Stimulated activated naive CD8-positive, alpha-beta T cell treated with anti-CD3 and anti-CD28 coated beads, Interleukin-15, amount 100 ng/mL, for 72 hours (primary cell): Measurements from ENCODE around the gene ACSL4.
"Not testable (repeated sequence)": the region's sequence is repeated elsewhere in the genome, so short reads cannot be mapped to it uniquely, and the experiment has no call there.

ENCODE experiments used
- ATAC-seq: fragments of 150-1000 bp; cut with Tn5 transposase; 2 replicates; pipeline ENCODE4 v1.10.0; 2021; ENCODE audit warnings: mild to moderate bottlenecking, moderate library complexity
- DNase-seq, 2 donors: peaks; one replicate each; pipeline ENCODE4 v3.0.0; 2021 to 2022
- H3K27ac Mint-ChIP-seq, 2 donors: one replicate each; pipeline ENCODE4 v1.8.0; 2022; ENCODE audit warnings: mild to moderate bottlenecking in 2 of 2, mixed read lengths in 2 of 2, moderate library complexity in 2 of 2
- H3K27me3 Mint-ChIP-seq: one replicate; pipeline ENCODE4 v1.8.0; 2022; ENCODE audit warnings: mixed read lengths
- H3K4me1 Mint-ChIP-seq: one replicate; pipeline ENCODE4 v1.8.0; 2022; ENCODE audit warnings: mild to moderate bottlenecking, mixed read lengths
- H3K4me3 Mint-ChIP-seq, 2 donors: one replicate each; pipeline ENCODE4 v1.8.0; 2022; ENCODE audit warnings: mild to moderate bottlenecking in 2 of 2, mixed read lengths in 2 of 2, moderate library complexity in 1 of 2
- H3K9me3 Mint-ChIP-seq, 2 donors: one replicate each; pipeline ENCODE4 v1.8.0; 2022; ENCODE audit warnings: mixed read lengths in 2 of 2

Gene ACSL4

DNA sequence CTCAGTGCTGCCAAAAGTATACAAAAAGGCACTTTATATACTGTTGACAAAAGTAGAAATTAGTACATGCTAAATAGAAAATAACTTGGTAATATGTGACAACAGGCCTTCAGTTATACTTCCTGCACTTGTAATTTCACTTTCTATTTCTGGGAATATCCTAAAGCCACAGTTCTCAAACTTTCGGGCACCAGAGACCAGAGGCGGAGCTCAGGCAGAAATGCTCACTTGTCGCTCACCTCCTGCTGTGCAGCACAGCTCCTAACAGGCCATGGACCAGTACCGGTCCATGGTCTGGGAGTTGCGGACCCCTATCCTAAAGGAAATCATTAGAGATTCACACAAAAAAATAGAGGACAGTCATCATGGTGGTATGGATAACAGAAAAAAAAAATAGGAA lies 25.7 kb downstream of the ACSL4 start:
- no peak overlapping the region for H3K27ac Mint-ChIP-seq
- ATAC-seq: no peak
- H3K9me3 Mint-ChIP-seq: no peaks in the 10 kb centered on the region
- H3K4me3 Mint-ChIP-seq: peak overlapping the region in 1 of 2 donors; percentile 39
- peaks cover 53% of the 10 kb centered on the region for H3K4me1 Mint-ChIP-seq
- no peaks in the 10 kb centered on the region for H3K27me3 Mint-ChIP-seq
- DNase-seq: no peak

DNA sequence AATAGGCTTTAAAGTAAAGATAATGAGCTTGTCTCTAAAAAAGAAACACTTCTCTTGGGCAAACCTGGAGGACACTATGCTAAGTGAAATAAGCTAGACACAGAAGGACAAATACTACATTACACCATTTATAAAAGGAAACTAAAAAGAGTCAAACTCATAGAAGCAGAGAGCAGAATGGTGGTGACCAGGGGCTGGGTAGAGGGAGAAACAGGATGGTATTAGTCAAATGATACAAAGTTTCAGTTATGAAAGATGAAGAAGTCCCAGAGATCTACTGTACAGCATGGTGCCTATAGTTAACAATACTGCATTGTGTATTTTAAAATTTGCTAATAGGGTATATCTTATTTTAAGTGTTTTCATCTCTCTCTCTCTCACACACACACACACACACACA lies 28.5 kb downstream of the ACSL4 start:
- H3K4me3 Mint-ChIP-seq: peak overlapping the region in 1 of 2 donors; percentile 66
- H3K27me3 Mint-ChIP-seq: no peaks in the 10 kb centered on the region
- ATAC-seq (peak; percentile 91), DNase-seq (peak in 1 of 2 donors; percentile 29)
- H3K4me1 Mint-ChIP-seq: peaks cover 36% of the 10 kb centered on the region
- no peak overlapping the region for H3K27ac Mint-ChIP-seq
- no peaks in the 10 kb centered on the region for H3K9me3 Mint-ChIP-seq

GRCh38 chrX:109697855-109698254 lies 35.2 kb downstream of the ACSL4 start:
- Mint-ChIP-seq H3K4me1 (peaks cover 14% of the 10 kb centered on the region), H3K4me3 (no peak overlapping the region), H3K9me3 (no peaks in the 10 kb centered on the region), H3K27me3 (no peaks in the 10 kb centered on the region), H3K27ac (no peak overlapping the region)
- ATAC-seq (no peak), DNase-seq (no peak)

GRCh38 chrX:109696146-109696740 lies 36.8 kb downstream of the ACSL4 start:
- H3K4me3 Mint-ChIP-seq: no peak overlapping the region
- no peaks in the 10 kb centered on the region for H3K9me3 Mint-ChIP-seq
- ATAC-seq (no peak), DNase-seq (no peak)
- H3K4me1 Mint-ChIP-seq: peaks cover 14% of the 10 kb centered on the region
- H3K27me3 Mint-ChIP-seq: no peaks in the 10 kb centered on the region
- peak overlapping the region in 1 of 2 donors; percentile 33 for H3K27ac Mint-ChIP-seq

- DNase-seq (no peak), ATAC-seq (no peak)
- H3K27me3 Mint-ChIP-seq: no peaks in the 10 kb centered on the region
- H3K4me3 Mint-ChIP-seq: no peak overlapping the region
- peaks cover 14% of the 10 kb centered on the region for H3K4me1 Mint-ChIP-seq
- no peaks in the 10 kb centered on the region for H3K9me3 Mint-ChIP-seq
- no peak overlapping the region for H3K27ac Mint-ChIP-seq
Measured at GRCh38 chrX:109695637-109696036, 37.4 kb downstream of the ACSL4 start.

DNA sequence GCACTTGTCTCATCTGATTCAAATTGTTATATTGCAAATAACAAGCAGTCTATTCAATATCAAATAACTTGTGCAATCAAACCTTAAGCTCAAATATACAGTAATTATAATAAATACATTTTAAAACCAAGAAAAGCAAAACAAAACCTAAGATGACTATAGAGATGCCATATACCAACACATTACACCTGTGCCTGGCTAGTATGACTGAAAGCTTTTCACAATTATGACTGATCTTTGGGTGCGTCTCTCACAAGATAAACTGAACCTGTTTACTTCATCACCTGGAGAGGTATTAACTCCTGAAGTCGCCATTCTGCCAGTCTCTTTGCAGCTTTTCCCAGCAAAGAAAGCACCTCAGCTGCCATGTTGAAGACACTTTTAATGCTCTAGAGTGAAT lies 41.3 kb downstream of the ACSL4 start:
- H3K4me3 Mint-ChIP-seq: no peak overlapping the region
- DNase-seq: no peak
- no peak overlapping the region for H3K27ac Mint-ChIP-seq
- no peaks in the 10 kb centered on the region for H3K27me3 Mint-ChIP-seq
- H3K9me3 Mint-ChIP-seq: no peaks in the 10 kb centered on the region
- no peak for ATAC-seq
- peaks cover 3% of the 10 kb centered on the region for H3K4me1 Mint-ChIP-seq

DNA sequence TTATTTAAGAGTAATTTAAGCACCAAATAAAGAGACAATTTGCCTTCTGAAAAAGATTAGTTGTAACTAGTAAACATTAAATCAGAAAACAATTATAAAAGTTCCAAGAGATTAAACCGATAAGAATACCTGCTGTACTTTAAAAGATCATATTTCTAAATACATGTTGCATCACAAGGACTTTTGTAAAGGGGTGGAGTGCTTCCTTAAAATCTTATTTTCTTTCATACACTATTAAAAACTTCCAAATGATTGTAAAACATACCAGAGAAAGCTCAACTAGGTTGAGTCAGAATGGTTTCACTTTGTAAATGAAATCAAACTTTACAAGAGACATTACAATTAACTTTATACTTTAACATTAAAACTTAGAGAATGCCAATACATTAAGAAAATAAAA lies 41.8 kb downstream of the ACSL4 start:
- H3K27me3 Mint-ChIP-seq: no peaks in the 10 kb centered on the region
- H3K4me1 Mint-ChIP-seq: peaks cover under 1% of the 10 kb centered on the region
- no peaks in the 10 kb centered on the region for H3K9me3 Mint-ChIP-seq
- DNase-seq: no peak
- H3K27ac Mint-ChIP-seq: no peak overlapping the region
- no peak overlapping the region for H3K4me3 Mint-ChIP-seq
- no peak for ATAC-seq

- Mint-ChIP-seq H3K4me3 (no peak overlapping the region), H3K27me3 (no peaks in the 10 kb centered on the region), H3K4me1 (peaks cover 20% of the 10 kb centered on the region), H3K9me3 (no peaks in the 10 kb centered on the region), H3K27ac (no peak overlapping the region)
- ATAC-seq (no peak), DNase-seq (no peak)
Measured at GRCh38 chrX:109687903-109688302, 45.2 kb downstream of the ACSL4 start.

DNA sequence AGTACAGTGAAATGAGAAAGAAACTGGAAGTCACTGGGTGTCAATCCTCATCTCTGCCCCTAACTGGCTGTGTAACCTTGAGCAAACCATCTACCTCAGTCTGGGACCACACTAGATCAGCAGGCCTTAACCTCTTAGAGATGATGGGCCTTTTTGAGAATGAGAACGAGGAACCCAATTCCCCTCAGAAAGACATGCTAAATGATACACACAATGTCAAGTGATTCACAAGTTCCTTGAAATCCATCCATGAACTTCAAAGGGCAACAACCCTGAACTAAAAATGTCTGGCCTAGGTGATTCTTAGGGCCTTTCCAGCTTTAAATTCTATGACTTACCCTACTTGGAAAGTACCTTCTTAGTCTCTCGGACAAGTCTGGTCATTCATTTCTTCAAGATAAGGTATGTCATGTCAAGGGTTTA lies 47.4 kb downstream of the ACSL4 start:
- peak overlapping the region in 1 of 2 donors; percentile 14 for H3K4me3 Mint-ChIP-seq
- H3K27ac Mint-ChIP-seq: peak overlapping the region; percentile 62 to 63
- H3K27me3 Mint-ChIP-seq: no peaks in the 10 kb centered on the region
- no peaks in the 10 kb centered on the region for H3K9me3 Mint-ChIP-seq
- DNase-seq (peak in 1 of 2 donors; percentile 29), ATAC-seq (peak; percentile 98)
- H3K4me1 Mint-ChIP-seq: peaks cover 20% of the 10 kb centered on the region

- Mint-ChIP-seq H3K9me3 (no peaks in the 10 kb centered on the region), H3K4me1 (peaks cover 20% of the 10 kb centered on the region), H3K4me3 (no peak overlapping the region), H3K27me3 (no peaks in the 10 kb centered on the region), H3K27ac (no peak overlapping the region)
- DNase-seq: no peak
- ATAC-seq: no peak
Measured at GRCh38 chrX:109684136-109684535, 48.9 kb downstream of the ACSL4 start.

DNA sequence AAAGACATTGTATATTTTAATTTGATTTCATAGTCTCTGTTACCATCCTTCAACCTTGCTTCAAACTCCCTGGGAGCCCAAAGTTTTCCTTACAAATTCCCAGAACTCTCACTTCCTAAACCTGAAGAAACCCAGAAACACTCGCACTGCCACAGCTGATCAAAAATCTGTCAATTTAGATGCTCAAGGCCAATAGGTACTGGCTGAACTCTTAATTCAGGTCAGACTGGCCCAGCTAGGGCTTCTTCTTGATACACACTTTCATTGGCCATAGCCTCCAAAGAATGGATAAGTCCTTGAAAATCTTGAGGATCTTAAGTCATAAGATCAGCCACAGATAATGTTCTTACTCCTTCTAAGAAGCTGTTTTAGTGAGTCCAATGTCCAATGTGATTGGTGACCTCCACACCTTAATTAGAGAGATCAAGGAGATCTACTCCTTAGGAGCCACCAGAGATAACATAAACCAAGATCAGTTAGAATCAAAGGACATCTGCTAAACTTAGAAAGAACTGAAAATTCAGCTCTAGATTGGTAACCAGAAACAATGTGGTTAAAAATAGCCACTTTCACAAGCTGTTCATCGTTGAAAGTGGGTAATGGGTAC lies 51.5 kb downstream of the ACSL4 start:
- Mint-ChIP-seq H3K27me3 (no peaks in the 10 kb centered on the region), H3K27ac (peak overlapping the region in 1 of 2 donors; percentile 27), H3K4me1 (peaks cover 20% of the 10 kb centered on the region), H3K4me3 (no peak overlapping the region), H3K9me3 (no peaks in the 10 kb centered on the region)
- no peak for ATAC-seq
- DNase-seq: no peak

- no peak for DNase-seq
- no peaks in the 10 kb centered on the region for H3K27me3 Mint-ChIP-seq
- no peak overlapping the region for H3K27ac Mint-ChIP-seq
- ATAC-seq: no peak
- H3K9me3 Mint-ChIP-seq: no peaks in the 10 kb centered on the region
- H3K4me1 Mint-ChIP-seq: peaks cover 6% of the 10 kb centered on the region
- no peak overlapping the region for H3K4me3 Mint-ChIP-seq
Measured at GRCh38 chrX:109679820-109680219, 53.2 kb downstream of the ACSL4 start.

- H3K4me3 Mint-ChIP-seq: no peak overlapping the region
- H3K27ac Mint-ChIP-seq: no peak overlapping the region
- DNase-seq: no peak
- ATAC-seq: no peak
- no peaks in the 10 kb centered on the region for H3K9me3 Mint-ChIP-seq
- H3K4me1 Mint-ChIP-seq: no peaks in the 10 kb centered on the region
- H3K27me3 Mint-ChIP-seq: no peaks in the 10 kb centered on the region
Measured at GRCh38 chrX:109672239-109672638, 60.8 kb downstream of the ACSL4 start.

DNA sequence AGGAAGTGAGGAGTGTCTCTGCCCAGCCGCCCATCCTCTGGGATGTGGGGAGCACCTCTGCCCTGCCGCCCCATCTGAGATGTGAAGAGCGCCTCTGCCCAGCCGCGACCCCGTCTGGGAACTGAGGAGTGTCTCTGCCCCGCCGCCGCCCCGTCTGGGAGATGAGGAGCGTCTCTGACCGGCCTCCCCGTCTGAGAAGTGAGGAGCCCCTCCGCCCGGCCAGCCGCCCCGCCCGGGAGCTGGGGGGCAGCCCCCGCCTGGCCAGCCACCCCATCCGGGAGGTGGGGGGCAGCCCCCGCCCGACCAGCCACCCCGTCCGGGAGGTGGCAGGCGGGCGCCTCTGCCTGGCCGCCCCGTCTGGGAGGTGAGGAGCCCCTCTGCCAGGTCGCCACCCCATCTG lies 61.9 kb downstream of the ACSL4 start:
- H3K4me3 Mint-ChIP-seq, DNase-seq, H3K27ac Mint-ChIP-seq, H3K9me3 Mint-ChIP-seq, H3K27me3 Mint-ChIP-seq, H3K4me1 Mint-ChIP-seq, ATAC-seq: not testable (repeated sequence)

- no peak overlapping the region for H3K4me3 Mint-ChIP-seq
- no peaks in the 10 kb centered on the region for H3K9me3 Mint-ChIP-seq
- no peaks in the 10 kb centered on the region for H3K4me1 Mint-ChIP-seq
- ATAC-seq (no peak), DNase-seq (no peak)
- H3K27ac Mint-ChIP-seq: no peak overlapping the region
- H3K27me3 Mint-ChIP-seq: no peaks in the 10 kb centered on the region
Measured at GRCh38 chrX:109667986-109668385, 65.1 kb downstream of the ACSL4 start.

DNA sequence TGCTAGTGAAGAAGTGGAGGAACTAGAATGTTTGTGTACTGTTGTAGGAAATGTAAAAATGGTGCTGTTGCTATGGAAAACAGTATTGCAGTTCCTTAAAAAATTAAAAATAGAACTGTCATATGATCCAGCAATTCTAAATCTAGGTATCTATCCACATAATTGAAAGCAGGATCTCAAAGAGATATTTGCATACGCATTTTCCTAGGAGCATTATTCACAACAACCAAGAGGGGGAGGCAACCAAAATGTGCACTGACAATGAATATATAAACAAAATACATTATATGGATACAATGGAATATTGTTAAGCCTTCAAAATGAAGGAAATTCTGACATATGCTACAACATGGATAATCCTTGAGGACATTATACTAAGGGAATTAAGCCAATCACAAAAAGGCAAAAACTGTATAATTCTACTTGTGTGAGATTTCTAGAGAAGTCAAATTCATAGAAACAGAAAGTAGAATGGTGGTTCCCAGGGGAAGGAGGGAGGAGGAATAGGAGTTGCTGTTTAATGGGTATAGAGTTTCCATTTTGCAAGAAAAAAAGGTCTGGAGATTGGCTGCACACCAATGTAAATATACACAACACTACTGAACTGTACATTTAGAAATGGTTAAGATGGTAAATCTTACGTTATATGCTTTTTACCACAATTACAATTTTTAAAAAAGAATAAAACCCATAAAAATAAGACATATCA lies 72.5 kb downstream of the ACSL4 start:
- no peak overlapping the region for H3K4me3 Mint-ChIP-seq
- ATAC-seq (no peak), DNase-seq (no peak)
- H3K9me3 Mint-ChIP-seq: peaks cover 4 to 9% of the 10 kb centered on the region in 2 donors
- H3K27ac Mint-ChIP-seq: no peak overlapping the region
- no peaks in the 10 kb centered on the region for H3K27me3 Mint-ChIP-seq
- no peaks in the 10 kb centered on the region for H3K4me1 Mint-ChIP-seq
